H9 (cell line): ENCODE data around the gene AFMID. TPM values are rescaled to one million over a fixed set of nuclear protein-coding genes. Genes with fewer than 3 reads are reported as not detected.

Source experiments
- DNase-seq: peaks from one replicate; pipeline ENCODE4 v3.0.0-alpha.2; 2017
- H2AFZ ChIP-seq: one replicate; pipeline ENCODE4 v1.6.1; 2013; ENCODE audit warnings: mild to moderate bottlenecking, low read length, control low read depth, moderate library complexity
- H2AK5ac ChIP-seq: 2 replicates; pipeline ENCODE4 v1.6.1; 2013; ENCODE audit warnings: low read length, control low read depth, mixed read lengths; ENCODE audit not compliant: insufficient read length
- H2BK120ac ChIP-seq: one replicate; pipeline ENCODE4 v1.6.1; 2013; ENCODE audit warnings: low read depth, mild to moderate bottlenecking, low read length, control low read depth, inconsistent platforms; ENCODE audit not compliant: poor library complexity, severe bottlenecking
- H2BK12ac ChIP-seq: 2 replicates; pipeline ENCODE4 v1.6.1; 2013; ENCODE audit warnings: low read length, control low read depth, mixed read lengths, low read depth; ENCODE audit not compliant: insufficient read length
- H2BK15ac ChIP-seq: 2 replicates; pipeline ENCODE4 v1.6.1; 2013; ENCODE audit warnings: low read depth, low read length, control low read depth
- H2BK20ac ChIP-seq: one replicate; pipeline ENCODE4 v1.6.1; 2013; ENCODE audit warnings: low read depth, mild to moderate bottlenecking, low read length, control low read depth, inconsistent platforms; ENCODE audit not compliant: poor library complexity, severe bottlenecking
- H2BK5ac ChIP-seq: 2 replicates; pipeline ENCODE4 v1.6.1; 2013; ENCODE audit warnings: low read length, control low read depth, mixed read lengths; ENCODE audit not compliant: insufficient read length
- H3K14ac ChIP-seq: 2 replicates; pipeline ENCODE4 v1.6.1; 2013; ENCODE audit warnings: low read length, control low read depth; ENCODE audit not compliant: insufficient read depth
- H3K18ac ChIP-seq: 2 replicates; pipeline ENCODE4 v1.6.1; 2013; ENCODE audit warnings: low read depth, mild to moderate bottlenecking, mixed read lengths, low read length, control low read depth; ENCODE audit not compliant: insufficient read length
- H3K23ac ChIP-seq: 2 replicates; pipeline ENCODE4 v1.6.1; 2013; ENCODE audit warnings: low read length, control low read depth, mixed read lengths, low read depth; ENCODE audit not compliant: insufficient read length
- H3K23me2 ChIP-seq: 2 replicates; pipeline ENCODE4 v1.6.1; 2013; ENCODE audit warnings: low read depth, mild to moderate bottlenecking, mixed read lengths, low read length, control low read depth; ENCODE audit not compliant: insufficient read length, poor library complexity, severe bottlenecking
- H3K27ac ChIP-seq: 2 replicates; pipeline ENCODE4 v1.5.1; 2013; ENCODE audit warnings: low read length, control low read depth, mixed read lengths, low read depth; ENCODE audit not compliant: insufficient read length
- H3K27me3 ChIP-seq: 2 replicates; pipeline ENCODE4 v1.6.1; 2013; ENCODE audit warnings: low read length, control low read depth, inconsistent platforms; ENCODE audit not compliant: insufficient read depth
- H3K4ac ChIP-seq: 2 replicates; pipeline ENCODE4 v1.6.1; 2013; ENCODE audit warnings: low read depth, mild to moderate bottlenecking, control low read depth, inconsistent platforms, low read length, moderate library complexity
- H3K4me1 ChIP-seq: 2 replicates; pipeline ENCODE4 v1.6.1; 2013; ENCODE audit warnings: low read length, control low read depth, inconsistent platforms; ENCODE audit not compliant: insufficient read depth
- H3K4me2 ChIP-seq: 2 replicates; pipeline ENCODE4 v1.6.1; 2013; ENCODE audit warnings: low read length, control low read depth, mixed read lengths; ENCODE audit not compliant: insufficient read length, insufficient read depth
- H3K56ac ChIP-seq: 2 replicates; pipeline ENCODE4 v1.6.1; 2013; ENCODE audit warnings: low read depth, mild to moderate bottlenecking, mixed read lengths, low read length, control low read depth; ENCODE audit not compliant: insufficient read length
- H3K79me1 ChIP-seq: 2 replicates; pipeline ENCODE4 v1.6.1; 2013; ENCODE audit warnings: low read depth, mild to moderate bottlenecking, moderate library complexity, low read length, control low read depth, inconsistent platforms; ENCODE audit not compliant: insufficient read depth, poor library complexity, severe bottlenecking
- H3K79me2 ChIP-seq: 2 replicates; pipeline ENCODE4 v1.6.1; 2013; ENCODE audit warnings: low read length, control low read depth, inconsistent platforms; ENCODE audit not compliant: insufficient read depth
- H3K9ac ChIP-seq: 2 replicates; pipeline ENCODE4 v1.6.1; 2013; ENCODE audit warnings: low read length, control low read depth, mixed read lengths; ENCODE audit not compliant: insufficient read length; ENCODE audit errors: extremely low read depth
- H3K9me3 ChIP-seq: one replicate; pipeline ENCODE4 v1.6.1; 2013; ENCODE audit warnings: low read depth, low read length, inconsistent platforms; ENCODE audit not compliant: control insufficient read depth
- H3T11ph ChIP-seq: one replicate; pipeline ENCODE4 v1.6.1; 2013; ENCODE audit warnings: mild to moderate bottlenecking, low read length, control low read depth, inconsistent platforms
- H4K20me1 ChIP-seq: one replicate; pipeline ENCODE4 v1.6.1; 2013; ENCODE audit not compliant: control insufficient read depth, insufficient read length, insufficient read depth
- H4K5ac ChIP-seq: 2 replicates; pipeline ENCODE4 v1.6.1; 2013; ENCODE audit warnings: low read depth, mild to moderate bottlenecking, mixed read lengths, low read length, control low read depth; ENCODE audit not compliant: insufficient read length
- H4K8ac ChIP-seq: replicated peaks from 2 replicates; pipeline ENCODE4 v1.6.1; 2013; ENCODE audit warnings: low read length, control low read depth, mixed read lengths, low read depth; ENCODE audit not compliant: insufficient read length
- H4K91ac ChIP-seq: 2 replicates; pipeline ENCODE4 v1.6.1; 2013; ENCODE audit warnings: low read depth, mild to moderate bottlenecking, moderate library complexity, mixed read lengths, low read length, control low read depth; ENCODE audit not compliant: insufficient read length
- H3K27ac Mint-ChIP-seq, 3 experiments: 2 replicates in 2 of 3; 3 replicates in 1 of 3; pipeline ENCODE4 v1.8.0; 2020 to 2021; ENCODE audit warnings: mixed read lengths in 3 of 3, mild to moderate bottlenecking in 1 of 3, moderate library complexity in 1 of 3
- H3K27me3 Mint-ChIP-seq: 2 replicates; pipeline ENCODE4 v1.8.0; 2021; ENCODE audit warnings: low read depth, mild to moderate bottlenecking, moderate library complexity, mixed read lengths
- H3K36me3 Mint-ChIP-seq, 3 experiments: 2 replicates in 2 of 3; 3 replicates in 1 of 3; pipeline ENCODE4 v1.8.0; 2020 to 2021; ENCODE audit warnings: low read depth in 3 of 3, mixed read lengths in 3 of 3; ENCODE audit not compliant: insufficient read depth in 1 of 3
- H3K4me1 Mint-ChIP-seq, 2 experiments: 2 replicates each; pipeline ENCODE4 v1.8.0; 2020; ENCODE audit warnings: mixed read lengths in 2 of 2
- H3K4me3 Mint-ChIP-seq, 2 experiments: 2 replicates in 1 of 2; 3 replicates in 1 of 2; pipeline ENCODE4 v1.8.0; 2020 to 2021; ENCODE audit warnings: mild to moderate bottlenecking in 2 of 2, mixed read lengths in 2 of 2, moderate library complexity in 1 of 2
- H3K9me3 Mint-ChIP-seq, 2 experiments: 2 replicates in 1 of 2; 3 replicates in 1 of 2; pipeline ENCODE4 v1.8.0; 2020; ENCODE audit warnings: mild to moderate bottlenecking in 2 of 2, mixed read lengths in 2 of 2, moderate library complexity in 1 of 2
- WGBS: extraction: QIAGEN DNeasy Blood & Tissue Kit; methylation state at CpG from one replicate; pipeline ENCODE4 v1.1.7; 2013; ENCODE audit warnings: missing lambda C conversion rate, low lambda C conversion rate, mixed read lengths; ENCODE audit not compliant: insufficient read length; ENCODE audit errors: extremely low coverage; 5-methylcytosine and 5-hydroxymethylcytosine counted together
- total RNA-seq: library from RNA; stranded (reverse); gene quantifications from 2 replicates; pipeline ENCODE4 v1.2.1, GENCODE V29; 2021
- TF ChIP-seq, protein P1 (sequence below): fragments of 200-600 bp; sonication (generic); conservative IDR thresholded peaks from 3 replicates; pipeline ENCODE4 v1.8.0; 2021; ENCODE audit warnings: antibody characterized with exemption, mild to moderate bottlenecking

Gene AFMID
- total RNA-seq, 1 experiment from 2014 or later: 64.1 TPM

DNA sequence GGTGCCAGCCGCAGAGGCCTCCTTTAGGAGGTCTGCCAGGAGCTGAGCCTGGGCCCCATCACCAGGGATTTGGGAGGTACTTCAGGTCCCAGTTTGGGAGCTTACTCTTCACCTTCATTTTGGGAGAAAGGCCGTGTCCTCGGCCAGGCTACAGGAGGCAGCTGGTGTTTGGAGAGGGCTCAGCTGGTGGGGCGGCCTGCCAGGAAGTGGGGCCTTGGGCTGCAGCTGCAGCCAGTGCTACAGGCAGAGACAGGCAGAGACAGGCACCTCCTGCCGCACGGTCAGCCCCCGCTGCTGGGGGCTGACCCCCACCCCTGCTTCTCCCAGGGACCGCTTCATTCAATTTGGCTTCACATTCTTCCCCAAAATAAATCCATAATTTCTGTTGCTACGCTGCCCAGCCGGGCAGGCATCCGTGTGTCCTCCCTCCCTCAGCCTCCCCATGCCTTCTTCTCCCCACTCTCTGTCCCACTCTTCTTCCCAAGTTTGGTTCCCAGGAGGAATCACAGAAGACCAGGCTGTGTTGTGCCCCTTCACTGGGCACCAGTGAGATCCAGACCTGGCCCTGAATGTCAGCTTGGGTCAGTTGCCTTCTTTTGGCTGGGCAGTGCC lies 50.3 kb downstream of the AFMID start:
- no peaks in the 10 kb centered on the region; the same call in 1 of the 2 replicates for H3K27me3 ChIP-seq
- no peak overlapping the region for H3K23ac ChIP-seq
- H2AFZ ChIP-seq: no peak overlapping the region
- H3T11ph ChIP-seq: no peak overlapping the region
- H3K18ac ChIP-seq: no peak overlapping the region
- H2BK120ac ChIP-seq: no peak overlapping the region
- Mint-ChIP-seq H3K4me1 (peaks cover 2 to 20% of the 10 kb centered on the region in 2 experiments), H3K27me3 (peaks cover 18% of the 10 kb centered on the region), H3K9me3 (no peaks in the 10 kb centered on the region), H3K36me3 (no peaks in the 10 kb centered on the region; a peak in 1 of 7 replicates), H3K4me3 (no peak overlapping the region), H3K27ac (no peak overlapping the region; a peak in 1 of 7 replicates)
- H2BK5ac ChIP-seq: no peak overlapping the region
- H4K8ac ChIP-seq: no peak overlapping the region
- H3K79me2 ChIP-seq: no peaks in the 10 kb centered on the region
- no peak overlapping the region for H2BK12ac ChIP-seq
- H3K4me1 ChIP-seq: no peaks in the 10 kb centered on the region
- no peak overlapping the region for H3K14ac ChIP-seq
- no peak overlapping the region for H2BK20ac ChIP-seq
- H3K23me2 ChIP-seq: no peaks in the 10 kb centered on the region
- H3K9ac ChIP-seq: no peak overlapping the region
- H3K56ac ChIP-seq: no peak overlapping the region
- H3K79me1 ChIP-seq: no peaks in the 10 kb centered on the region
- no peak overlapping the region for H2AK5ac ChIP-seq
- no peaks in the 10 kb centered on the region for H3K9me3 ChIP-seq
- no peak for DNase-seq
- H3K4ac ChIP-seq: no peak overlapping the region
- H2BK15ac ChIP-seq: no peak overlapping the region
- H3K4me2 ChIP-seq: no peak overlapping the region
- WGBS: no CpG with 5 or more reads among the region's 11 CpGs
- H4K5ac ChIP-seq: no peak overlapping the region
- no peaks in the 10 kb centered on the region for H4K20me1 ChIP-seq
- H3K27ac ChIP-seq: no peak overlapping the region
- H4K91ac ChIP-seq: no peak overlapping the region
- TF ChIP-seq, protein P1, sequence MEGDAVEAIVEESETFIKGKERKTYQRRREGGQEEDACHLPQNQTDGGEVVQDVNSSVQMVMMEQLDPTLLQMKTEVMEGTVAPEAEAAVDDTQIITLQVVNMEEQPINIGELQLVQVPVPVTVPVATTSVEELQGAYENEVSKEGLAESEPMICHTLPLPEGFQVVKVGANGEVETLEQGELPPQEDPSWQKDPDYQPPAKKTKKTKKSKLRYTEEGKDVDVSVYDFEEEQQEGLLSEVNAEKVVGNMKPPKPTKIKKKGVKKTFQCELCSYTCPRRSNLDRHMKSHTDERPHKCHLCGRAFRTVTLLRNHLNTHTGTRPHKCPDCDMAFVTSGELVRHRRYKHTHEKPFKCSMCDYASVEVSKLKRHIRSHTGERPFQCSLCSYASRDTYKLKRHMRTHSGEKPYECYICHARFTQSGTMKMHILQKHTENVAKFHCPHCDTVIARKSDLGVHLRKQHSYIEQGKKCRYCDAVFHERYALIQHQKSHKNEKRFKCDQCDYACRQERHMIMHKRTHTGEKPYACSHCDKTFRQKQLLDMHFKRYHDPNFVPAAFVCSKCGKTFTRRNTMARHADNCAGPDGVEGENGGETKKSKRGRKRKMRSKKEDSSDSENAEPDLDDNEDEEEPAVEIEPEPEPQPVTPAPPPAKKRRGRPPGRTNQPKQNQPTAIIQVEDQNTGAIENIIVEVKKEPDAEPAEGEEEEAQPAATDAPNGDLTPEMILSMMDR: no peak
